H1 (cell line): ENCODE measurements around the gene CNST.

Experiments
- CHD7 ChIP-seq: fragments of 300-600 bp; sonication (generic); IDR thresholded peaks from 2 replicates; pipeline ENCODE4 v1.7.1; 2012; ENCODE audit warnings: low read length, moderate library complexity, mild to moderate bottlenecking, inconsistent platforms; ENCODE audit not compliant: insufficient replicate concordance
- CTCF ChIP-seq, 3 experiments: IDR thresholded peaks; 1 replicate in 2 of 3; 2 replicates in 1 of 3; pipeline versions ENCODE4 v1.5.1 to v1.6.1; 2011; ENCODE audit warnings: low read length in 3 of 3, mild to moderate bottlenecking in 3 of 3, inconsistent platforms in 2 of 3, low read depth in 1 of 3, moderate library complexity in 1 of 3; ENCODE audit not compliant: insufficient read depth in 1 of 3; ENCODE audit errors: control extremely low read depth in 1 of 3
- HDAC2 ChIP-seq, 2 experiments: fragments of 300-600 bp in 1 of 2; sonication (generic) in 1 of 2; IDR thresholded peaks; 2 replicates each; pipeline ENCODE4 v1.6.1; 2011 to 2012; ENCODE audit warnings: low read depth in 2 of 2, low read length in 2 of 2, mild to moderate bottlenecking in 2 of 2, moderate library complexity in 2 of 2, borderline replicate concordance in 1 of 2, inconsistent platforms in 1 of 2
- JUN ChIP-seq: IDR thresholded peaks from 2 replicates; pipeline ENCODE4 v1.6.1; 2011; ENCODE audit warnings: low read depth, mild to moderate bottlenecking, improper control_type of control experiment, low read length
- MAFK ChIP-seq: IDR thresholded peaks from 2 replicates; pipeline ENCODE4 v1.6.1; 2012; ENCODE audit warnings: low read depth, mild to moderate bottlenecking, improper control_type of control experiment, low read length
- NRF1 ChIP-seq: IDR thresholded peaks from 2 replicates; pipeline ENCODE4 v1.6.1; 2011; ENCODE audit warnings: mild to moderate bottlenecking, low read depth, low read length, improper control_type of control experiment
- POLR2A ChIP-seq, 2 experiments: IDR thresholded peaks; 1 replicate in 1 of 2; 2 replicates in 1 of 2; pipeline ENCODE4 v1.6.1; 2011; ENCODE audit warnings: low read depth in 2 of 2, low read length in 2 of 2, mild to moderate bottlenecking in 2 of 2; ENCODE audit errors: control extremely low read depth in 1 of 2
- POLR2AphosphoS5 ChIP-seq: IDR thresholded peaks from 2 replicates; pipeline ENCODE4 v1.6.1; 2011; ENCODE audit warnings: low read depth, low read length
- RAD21 ChIP-seq, 2 experiments: IDR thresholded peaks in 1 of 2; conservative IDR thresholded peaks in 1 of 2; 2 replicates each; pipeline ENCODE4 v1.6.1; 2011; ENCODE audit warnings: low read depth in 2 of 2, low read length in 2 of 2, improper control_type of control experiment in 1 of 2, inconsistent platforms in 1 of 2, mild to moderate bottlenecking in 1 of 2, moderate library complexity in 1 of 2
- RBBP5 ChIP-seq: IDR thresholded peaks from 2 replicates; pipeline ENCODE4 v1.7.1; 2012; ENCODE audit warnings: low read depth, mild to moderate bottlenecking, inconsistent platforms, low read length, moderate library complexity, borderline replicate concordance
- YY1 ChIP-seq: IDR thresholded peaks from 2 replicates; pipeline ENCODE4 v1.6.1; 2011; ENCODE audit warnings: low read depth, mild to moderate bottlenecking, low read length

GRCh38 chr1:246591958-246592357, 25.7 kb downstream of the CNST start:
- TF ChIP-seq POLR2AphosphoS5 (no peak), CTCF (IDR thresholded peaks at IDR 0.05; ENCODE audit: control extremely low read depth in 1 of 3, insufficient read depth in 1 of 3, low read depth in 1 of 3, low read length in 3 of 3) (no peak), HDAC2 (IDR thresholded peaks at IDR 0.05; ENCODE audit: borderline replicate concordance in 1 of 2, low read depth in 2 of 2, low read length in 2 of 2) (no peak), MAFK (no peak), RAD21 (IDR thresholded peaks at IDR 0.05 in 1 of 2, conservative IDR thresholded peaks at IDR 0.05 in 1 of 2; ENCODE audit: low read depth in 2 of 2, low read length in 2 of 2) (no peak), YY1 (no peak), JUN (no peak), POLR2A (IDR thresholded peaks at IDR 0.05; ENCODE audit: control extremely low read depth in 1 of 2, low read depth in 2 of 2, low read length in 2 of 2) (no peak), NRF1 (no peak), RBBP5 (no peak), CHD7 (no peak)
